ENCODE measurements around the gene ATOX1.

Gene ATOX1

GRCh38 chr5:151697452-151697851 lies 61.0 kb downstream of the ATOX1 start:
- no peak for DNase-seq (ENCODE audit: low read depth in 2 of 2)

DNA sequence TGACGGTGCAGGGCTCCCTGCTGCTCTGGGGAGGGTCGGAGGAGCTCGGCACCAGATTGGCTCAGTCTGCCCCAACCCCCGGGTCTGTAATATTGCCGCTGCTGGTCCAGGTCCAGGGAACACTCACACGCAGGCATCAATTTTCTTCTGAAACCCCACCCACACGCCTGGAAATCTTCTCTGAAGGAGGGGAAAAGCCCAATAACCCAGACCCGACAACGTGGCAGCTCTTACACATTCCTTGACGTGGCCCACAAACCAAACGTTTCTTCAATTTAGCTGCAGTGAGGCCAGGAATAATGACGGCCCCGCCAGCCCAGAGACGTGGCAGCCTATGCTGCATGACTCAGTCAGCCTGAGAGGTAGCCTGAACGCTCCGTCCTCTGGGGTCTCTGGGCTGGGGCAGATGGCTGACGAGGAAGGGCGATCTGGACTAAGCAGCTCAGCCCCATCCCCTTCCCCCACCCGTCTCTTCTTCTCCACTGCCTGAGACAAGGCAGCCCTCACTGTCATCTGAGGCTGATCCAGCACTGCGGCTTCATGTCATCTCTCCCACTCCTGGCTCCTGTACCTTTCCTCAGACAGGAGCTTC lies 61.9 kb downstream of the ATOX1 start:
- DNase-seq (ENCODE audit: low read depth in 2 of 2): peak; percentile 100

- no peak for DNase-seq (ENCODE audit: low read depth in 2 of 2)
Observed at GRCh38 chr5:151695464-151695863, 63.0 kb downstream of the ATOX1 start.

GRCh38 chr5:151694035-151694485 lies 64.4 kb downstream of the ATOX1 start:
- no peak for DNase-seq (ENCODE audit: low read depth in 2 of 2)
